Esophagus muscularis mucosa (tissue), 4 donors: ENCODE measurements around the gene SHPK. TPM values are rescaled to one million over a fixed set of nuclear protein-coding genes. Genes with fewer than 3 reads are reported as not detected.
"Not testable (repeated sequence)": the region's sequence is repeated elsewhere in the genome, so short reads cannot be mapped to it uniquely, and the experiment has no call there.

ENCODE experiments used
- DNase-seq: peaks from one replicate; pipeline ENCODE4 v3.0.0-alpha.2; 2017; ENCODE audit errors: extremely low spot score
- H3K27ac ChIP-seq, 4 donors: fragments of 200-600 bp; sonication (generic); replicated peaks in 1 of 4; 1 replicate in 3 of 4; 2 replicates in 1 of 4; pipeline ENCODE4 v1.5.1; 2016 to 2019; ENCODE audit warnings: mild to moderate bottlenecking in 1 of 4
- H3K27me3 ChIP-seq, 4 donors: fragments of 200-600 bp; sonication (generic); one replicate each; pipeline versions ENCODE4 v1.5.1 to v1.6.0; 2016 to 2019
- H3K36me3 ChIP-seq, 4 donors: fragments of 200-600 bp; sonication (generic); one replicate each; pipeline ENCODE4 v1.5.1; 2016 to 2019
- H3K4me1 ChIP-seq, 4 donors: fragments of 200-600 bp; sonication (generic); one replicate each; pipeline ENCODE4 v1.5.1; 2016 to 2019
- H3K4me3 ChIP-seq, 4 donors: fragments of 200-600 bp; sonication (generic); 1 replicate in 2 of 4; 2 replicates in 2 of 4; pipeline ENCODE4 v1.5.1; 2016 to 2019; ENCODE audit warnings: mild to moderate bottlenecking in 4 of 4, moderate library complexity in 1 of 4
- H3K9me3 ChIP-seq, 4 donors: fragments of 200-600 bp; sonication (generic); 1 replicate in 3 of 4; 2 replicates in 1 of 4; pipeline ENCODE4 v1.5.1; 2016 to 2019
- EP300 ChIP-seq: sonication (generic); formaldehyde crosslinking; IDR thresholded peaks from one replicate; pipeline ENCODE4 v1.6.1; 2017; ENCODE audit warnings: antibody characterized with exemption
- POLR2A ChIP-seq: fragments of 450-650 bp; IDR thresholded peaks from one replicate; pipeline ENCODE4 v1.6.1; 2017; ENCODE audit warnings: antibody characterized with exemption, moderate library complexity, mild to moderate bottlenecking, low read depth
- POLR2AphosphoS5 ChIP-seq, 2 donors: sonication (generic); formaldehyde crosslinking; IDR thresholded peaks; one replicate each; pipeline ENCODE4 v1.6.1; 2017; ENCODE audit warnings: antibody characterized with exemption in 2 of 2
- WGBS: methylation state at CpG from one replicate; pipeline ENCODE4 v1.1.5; 2018; 5-methylcytosine and 5-hydroxymethylcytosine counted together
- intact Hi-C: fragments of 100-400 bp; cut with DNase I; formaldehyde crosslinking; loops from one replicate; pipeline ENCODE4 v1.15.1; 2023
- total RNA-seq, 4 donors: library from RNA; depleted of rRNA; stranded (reverse); fragments of >200 nt; gene quantifications; one replicate each; pipeline versions ENCODE4 v1.1.0 to v1.2.1, GENCODE V29; 2016
- TF ChIP-seq, protein P1 (sequence below), 3 experiments: fragments of 200-600 bp in 2 of 3; fragments of 450-650 bp in 1 of 3; sonication (generic) in 2 of 3; IDR thresholded peaks; one replicate each; pipeline ENCODE4 v1.5.1; 2017 to 2019; ENCODE audit warnings: antibody characterized with exemption in 3 of 3, mild to moderate bottlenecking in 2 of 3, moderate library complexity in 1 of 3

The SHPK gene
- total RNA-seq, 4 donors from 2014 or later = 5.0 to 10.7 (median 5.6) TPM

GRCh38 chr17:3569534-3570137 lies 66.4 kb downstream of the SHPK start:
- intact Hi-C loops = no loop called here
- no peaks in the 10 kb centered on the region for H3K4me1 ChIP-seq
- TF ChIP-seq POLR2A (no peak), POLR2AphosphoS5 (IDR thresholded peaks at IDR 0.05) (no peak), EP300 (no peak)
- TF ChIP-seq, protein P1, sequence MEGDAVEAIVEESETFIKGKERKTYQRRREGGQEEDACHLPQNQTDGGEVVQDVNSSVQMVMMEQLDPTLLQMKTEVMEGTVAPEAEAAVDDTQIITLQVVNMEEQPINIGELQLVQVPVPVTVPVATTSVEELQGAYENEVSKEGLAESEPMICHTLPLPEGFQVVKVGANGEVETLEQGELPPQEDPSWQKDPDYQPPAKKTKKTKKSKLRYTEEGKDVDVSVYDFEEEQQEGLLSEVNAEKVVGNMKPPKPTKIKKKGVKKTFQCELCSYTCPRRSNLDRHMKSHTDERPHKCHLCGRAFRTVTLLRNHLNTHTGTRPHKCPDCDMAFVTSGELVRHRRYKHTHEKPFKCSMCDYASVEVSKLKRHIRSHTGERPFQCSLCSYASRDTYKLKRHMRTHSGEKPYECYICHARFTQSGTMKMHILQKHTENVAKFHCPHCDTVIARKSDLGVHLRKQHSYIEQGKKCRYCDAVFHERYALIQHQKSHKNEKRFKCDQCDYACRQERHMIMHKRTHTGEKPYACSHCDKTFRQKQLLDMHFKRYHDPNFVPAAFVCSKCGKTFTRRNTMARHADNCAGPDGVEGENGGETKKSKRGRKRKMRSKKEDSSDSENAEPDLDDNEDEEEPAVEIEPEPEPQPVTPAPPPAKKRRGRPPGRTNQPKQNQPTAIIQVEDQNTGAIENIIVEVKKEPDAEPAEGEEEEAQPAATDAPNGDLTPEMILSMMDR (IDR thresholded peaks at IDR 0.05) = no peak
- H3K9me3 ChIP-seq = no peaks in the 10 kb centered on the region
- 88% methylated on average over 9 of the region's 9 CpGs for WGBS
- no peak for DNase-seq
- no peak overlapping the region for H3K4me3 ChIP-seq
- H3K27me3 ChIP-seq = no peaks in the 10 kb centered on the region
- H3K36me3 ChIP-seq = peaks cover 9 to 81% (median 57%) of the 10 kb centered on the region in 4 donors
- H3K27ac ChIP-seq = no peak overlapping the region

GRCh38 chr17:3566551-3566950 lies 69.5 kb downstream of the SHPK start:
- WGBS = 94% methylated on average over 12 of the region's 12 CpGs
- DNase-seq = no peak
- no peak overlapping the region for H3K27ac ChIP-seq
- H3K36me3 ChIP-seq = peaks cover 6 to 54% (median 38%) of the 10 kb centered on the region in 4 donors
- no peak for TF ChIP-seq EP300
- TF ChIP-seq POLR2AphosphoS5 (IDR thresholded peaks at IDR 0.05) = no peak
- H3K4me1 ChIP-seq = peaks cover 0 to 7% (median 5%) of the 10 kb centered on the region in 4 donors
- no peaks in the 10 kb centered on the region for H3K9me3 ChIP-seq
- H3K4me3 ChIP-seq = no peak overlapping the region
- intact Hi-C loops = no loop called here
- no peaks in the 10 kb centered on the region for H3K27me3 ChIP-seq

GRCh38 chr17:3565143-3565542 lies 70.9 kb downstream of the SHPK start:
- peaks cover 0 to 40% (median 27%) of the 10 kb centered on the region in 4 donors for H3K36me3 ChIP-seq
- intact Hi-C loops = no loop called here
- 84% methylated on average over 4 of the region's 4 CpGs for WGBS

GRCh38 chr17:3564241-3564640 lies 71.8 kb downstream of the SHPK start:
- H3K4me1 ChIP-seq, intact Hi-C loops, H3K9me3 ChIP-seq, H3K4me3 ChIP-seq, H3K27ac ChIP-seq, H3K27me3 ChIP-seq, DNase-seq: not testable (repeated sequence)
- 94% methylated on average over 10 of the region's 28 CpGs for WGBS
- H3K36me3 ChIP-seq = peaks cover 0 to 34% (median 25%) of the 10 kb centered on the region in 4 donors

More at GRCh38 chr17:3565143-3565542, 70.9 kb downstream of the SHPK start:
- Histone ChIP-seq H3K27ac (no peak overlapping the region), H3K27me3 (no peaks in the 10 kb centered on the region), H3K9me3 (no peaks in the 10 kb centered on the region), H3K4me1 (peaks cover 0 to 7% (median 5%) of the 10 kb centered on the region in 4 donors), H3K4me3 (no peak overlapping the region)
- no peak for TF ChIP-seq POLR2AphosphoS5 (IDR thresholded peaks at IDR 0.05)
- no peak for TF ChIP-seq EP300
- TF ChIP-seq, protein P1 (IDR thresholded peaks at IDR 0.05) = no peak
- no peak for TF ChIP-seq POLR2A
- DNase-seq = no peak

DNA sequence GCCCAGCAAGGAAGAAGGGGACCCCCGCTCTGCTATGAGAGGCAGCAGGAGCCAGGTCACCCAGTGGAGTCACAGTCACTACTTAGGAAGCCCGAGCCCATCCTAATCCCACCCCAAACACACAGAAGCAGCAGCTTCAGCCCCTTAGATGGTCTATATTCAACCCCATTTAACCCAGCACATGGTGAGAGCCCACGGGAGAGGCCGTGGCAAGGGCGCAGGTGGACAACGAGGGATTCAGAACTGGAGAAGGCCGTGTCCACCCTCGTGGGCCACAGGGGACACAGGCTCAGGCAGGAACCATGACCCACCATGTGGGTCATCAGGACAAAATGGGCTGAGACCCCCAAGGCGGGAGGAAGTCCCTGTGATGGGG lies 76.8 kb downstream of the SHPK start:
- H3K9me3 ChIP-seq = no peaks in the 10 kb centered on the region
- 87% methylated on average over 9 of the region's 9 CpGs for WGBS
- no peak overlapping the region for H3K27ac ChIP-seq
- peaks cover 0 to 52% (median 0%) of the 10 kb centered on the region in 4 donors for H3K27me3 ChIP-seq
- no peak for TF ChIP-seq POLR2A
- TF ChIP-seq POLR2AphosphoS5 (IDR thresholded peaks at IDR 0.05) = no peak
- TF ChIP-seq, protein P1 (IDR thresholded peaks at IDR 0.05) = no peak
- TF ChIP-seq EP300 = no peak
- no peak overlapping the region for H3K4me3 ChIP-seq
- intact Hi-C loops = no loop called here
- H3K4me1 ChIP-seq = peaks cover 0 to 20% (median 5%) of the 10 kb centered on the region in 4 donors
- H3K36me3 ChIP-seq = no peaks in the 10 kb centered on the region
- no peak for DNase-seq
